Pancreas (tissue), 10 donors: ENCODE measurements around the gene SRRM3. TPM values are rescaled to one million over a fixed set of nuclear protein-coding genes. Genes with fewer than 3 reads are reported as not detected.
A peak's percentile ranks its signal among the peaks of the same experiment; 100 is the strongest.

Source experiments
- ATAC-seq, 4 donors: fragments of 200-7000 bp; cut with Tn5 transposase; one replicate each; pipeline versions ENCODE4 v1.8.0 to v1.9.1; 2020; ENCODE audit warnings: mild to moderate bottlenecking in 4 of 4, moderate library complexity in 4 of 4
- DNase-seq, 6 donors: peaks; one replicate each; pipeline ENCODE4 v3.0.0-alpha.2; 2020
- FAIRE-seq: peaks from 2 replicates; lab custom pipeline; 2012; peaks lifted over from hg19 to GRCh38; lab: Jason Lieb, UNC
- H3K27ac ChIP-seq, 4 donors: fragments of 200-600 bp; sonication (generic); 1 replicate in 3 of 4; 2 replicates in 1 of 4; pipeline versions ENCODE4 v1.5.0 to v1.8.0; 2020
- H3K27me3 ChIP-seq, 4 donors: fragments of 200-600 bp; one replicate each; pipeline ENCODE4 v1.8.0; 2021
- H3K36me3 ChIP-seq, 3 donors: fragments of 200-600 bp; sonication (generic) in 1 of 3; one replicate each; pipeline versions ENCODE4 v1.5.0 to v1.8.0; 2020 to 2021
- H3K4me1 ChIP-seq, 3 donors: fragments of 200-600 bp; one replicate each; pipeline ENCODE4 v1.8.0; 2021
- H3K4me3 ChIP-seq, 4 donors: fragments of 200-600 bp; sonication (generic) in 2 of 4; one replicate each; pipeline versions ENCODE4 v1.5.0 to v1.8.0; 2020 to 2021
- H3K9me3 ChIP-seq, 4 donors: fragments of 200-600 bp; one replicate each; pipeline ENCODE4 v1.8.0; 2021
- WGBS, 2 donors: extraction: QIAGEN DNeasy Blood & Tissue Kit; methylation state at CpG; one replicate each; pipeline ENCODE4 v1.1.7; 2013; 5-methylcytosine and 5-hydroxymethylcytosine counted together
- intact Hi-C, 3 donors: fragments of 100-400 bp; cut with DNase I; formaldehyde crosslinking; loops; one replicate each; pipeline versions ENCODE4 v1.11.1 to v1.14.2; 2022
- polyA plus RNA-seq, 2 donors: library from polyadenylated mRNA; stranded (reverse); fragments of 200-250 nt; gene quantifications; one replicate each; pipeline ENCODE4 v1.2.3, GENCODE V29; 2013
- total RNA-seq, 6 donors: library from RNA; stranded (reverse); fragmentation: NEBNext Ultra II Directional in 4 of 6; extraction: Animal tissue kit (Norgen Biotek cat#: 25700) in 4 of 6; gene quantifications; one replicate each; pipeline versions ENCODE4 v1.2.1 to v1.2.4, GENCODE V29; 2021 to 2023
- TF ChIP-seq, protein P1 (sequence below), 4 donors: fragments of 200-600 bp; sonication (generic) in 3 of 4; IDR thresholded peaks; one replicate each; pipeline versions ENCODE4 v1.5.0 to v1.8.0; 2021; ENCODE audit warnings: antibody characterized with exemption in 4 of 4
- donor health status: healthy with polysubstance abuse.
- donor health status: DM: no; HTN: no; CAD: no; lungs with moderate emphysema.
- donor health status: DM: no; HTN: no; CAD: no.
- donor health status: control.
- donor health status: control.
- donor health status: Bipolar disorder and iron deficiency.
- donor health status: DM: yes; HTN: yes; CAD: no.
- donor health status: DM: no; HTN: no; CAD: no.
- donor health status: DM: no; HTN: no; CAD: no.
- donor health status: DM: yes; HTN: yes; CAD: no.

Gene SRRM3
- total and polyA plus RNA-seq, 8 donors, result 1.2 to 10.4 (median 2.0) TPM

DNA sequence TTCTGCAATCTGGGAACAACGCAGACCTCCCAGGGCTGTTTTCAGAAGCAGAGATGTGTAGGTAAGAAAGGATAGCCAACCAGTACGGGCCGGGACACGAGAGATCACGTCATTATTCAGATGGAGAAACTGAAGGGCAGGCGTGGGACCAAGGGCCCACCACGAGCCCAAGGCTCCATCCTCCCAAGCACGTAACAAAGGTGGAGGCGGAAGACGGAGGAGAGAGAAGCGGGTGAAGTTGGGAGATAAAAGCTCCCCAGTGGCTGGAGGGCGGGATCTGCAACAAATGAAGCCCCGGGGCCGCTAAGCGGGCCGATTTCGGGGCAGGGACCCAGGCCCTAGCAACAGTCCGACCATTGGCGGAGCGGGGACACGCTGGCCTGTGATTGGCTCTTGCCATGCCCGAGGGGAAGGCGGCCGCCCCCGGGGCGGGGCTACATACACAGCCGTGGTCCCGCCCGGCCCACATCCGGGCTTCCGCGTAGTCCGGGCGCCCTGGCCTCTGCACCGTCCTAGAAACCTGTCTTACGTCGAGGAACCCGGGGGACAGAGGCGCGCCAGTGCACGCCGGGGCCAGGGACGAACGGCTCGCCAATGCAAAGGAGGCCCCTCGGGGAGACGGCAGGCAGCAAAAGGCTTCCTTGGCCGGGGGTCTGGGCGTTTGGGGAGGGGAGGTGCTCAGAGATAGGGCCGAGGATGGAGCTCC lies 116.2 kb downstream of the SRRM3 start:
- peak; percentile 89 to 93 (median 90) for ATAC-seq
- Histone ChIP-seq H3K4me1 (peaks cover 5 to 11% (median 7%) of the 10 kb centered on the region in 3 donors), H3K4me3 (peak overlapping the region; percentile 45 to 69 (median 56)), H3K36me3 (no peaks in the 10 kb centered on the region), H3K27me3 (no peaks in the 10 kb centered on the region), H3K27ac (peak overlapping the region; percentile 95 to 98 (median 96)), H3K9me3 (no peaks in the 10 kb centered on the region)
- 1% methylated on average over 42 to 50 of the region's 50 CpGs for WGBS, 2 donors
- intact Hi-C loops, result loop anchor here in 1 of 3 donors (10.0 kb wide), 1 partner anchor 143 kb away; no protein-coding TSS in a partner anchor
- TF ChIP-seq, protein P1, sequence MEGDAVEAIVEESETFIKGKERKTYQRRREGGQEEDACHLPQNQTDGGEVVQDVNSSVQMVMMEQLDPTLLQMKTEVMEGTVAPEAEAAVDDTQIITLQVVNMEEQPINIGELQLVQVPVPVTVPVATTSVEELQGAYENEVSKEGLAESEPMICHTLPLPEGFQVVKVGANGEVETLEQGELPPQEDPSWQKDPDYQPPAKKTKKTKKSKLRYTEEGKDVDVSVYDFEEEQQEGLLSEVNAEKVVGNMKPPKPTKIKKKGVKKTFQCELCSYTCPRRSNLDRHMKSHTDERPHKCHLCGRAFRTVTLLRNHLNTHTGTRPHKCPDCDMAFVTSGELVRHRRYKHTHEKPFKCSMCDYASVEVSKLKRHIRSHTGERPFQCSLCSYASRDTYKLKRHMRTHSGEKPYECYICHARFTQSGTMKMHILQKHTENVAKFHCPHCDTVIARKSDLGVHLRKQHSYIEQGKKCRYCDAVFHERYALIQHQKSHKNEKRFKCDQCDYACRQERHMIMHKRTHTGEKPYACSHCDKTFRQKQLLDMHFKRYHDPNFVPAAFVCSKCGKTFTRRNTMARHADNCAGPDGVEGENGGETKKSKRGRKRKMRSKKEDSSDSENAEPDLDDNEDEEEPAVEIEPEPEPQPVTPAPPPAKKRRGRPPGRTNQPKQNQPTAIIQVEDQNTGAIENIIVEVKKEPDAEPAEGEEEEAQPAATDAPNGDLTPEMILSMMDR (IDR thresholded peaks at IDR 0.05), result no peak
- DNase-seq, result peak; percentile 93 to 98 (median 96)
- no peak for FAIRE-seq

DNA sequence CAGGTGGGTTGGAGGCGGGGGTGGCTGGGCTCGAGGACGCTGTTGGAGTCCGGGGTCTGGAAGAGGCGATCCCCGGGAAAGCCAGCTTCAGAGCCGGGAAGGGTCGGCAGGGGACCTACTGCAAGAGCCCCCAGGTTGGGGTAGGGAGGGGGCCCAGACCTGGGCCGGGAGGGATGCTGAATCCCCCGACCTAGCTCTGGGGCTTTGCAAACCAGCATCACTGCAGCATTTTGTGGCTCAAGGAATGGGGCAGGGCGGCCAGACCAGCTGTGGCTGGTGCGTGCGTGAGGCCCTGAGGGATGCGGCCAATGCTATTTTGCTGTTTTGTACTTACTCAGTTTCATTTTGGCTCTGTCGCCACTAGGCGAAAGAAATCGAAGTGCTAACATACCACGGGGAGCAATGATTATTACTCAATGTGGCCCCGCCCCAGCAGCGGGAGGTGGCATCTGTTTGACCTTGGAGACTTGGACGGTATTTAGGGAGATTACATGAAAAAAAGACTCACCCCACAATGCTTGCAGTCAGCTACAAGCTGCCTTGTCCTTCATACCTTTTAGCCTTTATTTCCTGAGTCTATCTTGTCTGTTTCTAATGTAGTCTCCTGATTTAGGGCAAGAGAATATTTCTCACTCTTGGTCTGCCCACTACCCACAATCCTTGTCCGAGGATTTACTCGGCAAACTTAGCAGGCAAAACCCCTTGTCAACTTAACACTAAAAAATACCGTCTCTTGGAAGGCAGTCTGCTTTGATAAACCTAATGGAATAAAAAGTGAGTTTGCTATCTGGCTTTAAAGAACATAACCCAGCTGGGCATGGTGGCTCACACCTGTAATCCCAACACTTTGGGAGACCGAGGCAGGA lies 117.0 kb downstream of the SRRM3 start:
- 1 to 2% methylated on average over 24 to 25 of the region's 25 CpGs for WGBS, 2 donors
- peak overlapping the region; percentile 95 to 98 (median 96) for H3K27ac ChIP-seq

GRCh38 chr7:76325092-76325491 lies 123.4 kb downstream of the SRRM3 start:
- Histone ChIP-seq H3K4me3 (no peak overlapping the region), H3K27ac (no peak overlapping the region), H3K9me3 (no peaks in the 10 kb centered on the region), H3K36me3 (peaks cover 0 to 13% (median 9%) of the 10 kb centered on the region in 3 donors), H3K4me1 (peaks cover 7 to 18% (median 12%) of the 10 kb centered on the region in 3 donors), H3K27me3 (no peaks in the 10 kb centered on the region)
- ATAC-seq (no peak), DNase-seq (no peak), FAIRE-seq (no peak)
- WGBS, 2 donors, result 96% methylated on average over 11 of the region's 11 CpGs
- intact Hi-C loops, result no loop called here
- TF ChIP-seq, protein P1 (IDR thresholded peaks at IDR 0.05), result no peak

More for the DNA sequence above, 117.0 kb downstream of the SRRM3 start:
- Histone ChIP-seq H3K36me3 (no peaks in the 10 kb centered on the region), H3K4me3 (peak overlapping the region; percentile 45 to 69 (median 56)), H3K27me3 (no peaks in the 10 kb centered on the region), H3K9me3 (no peaks in the 10 kb centered on the region), H3K4me1 (peaks cover 5 to 11% (median 7%) of the 10 kb centered on the region in 3 donors)
- peak; percentile 60 to 72 (median 67) for ATAC-seq
- TF ChIP-seq, protein P1 (IDR thresholded peaks at IDR 0.05), result peak in 3 of 4 donors; percentile 15 to 30 (median 22)
- DNase-seq, result peak in 5 of 6 donors; percentile 82 to 88 (median 85)
- FAIRE-seq, result no peak
- intact Hi-C loops, result loop anchor here in 1 of 3 donors (10.0 kb wide), 1 partner anchor 144 kb away; no protein-coding TSS in a partner anchor

GRCh38 chr7:76325811-76326210 lies 124.1 kb downstream of the SRRM3 start:
- H3K4me3 ChIP-seq, result no peak overlapping the region
- peaks cover 0 to 13% (median 9%) of the 10 kb centered on the region in 3 donors for H3K36me3 ChIP-seq
- H3K27ac ChIP-seq, result peak overlapping the region in 2 of 4 donors; percentile 57 to 67
- no peaks in the 10 kb centered on the region for H3K9me3 ChIP-seq
- intact Hi-C loops, result no loop called here
- no peak for FAIRE-seq
- DNase-seq, result no peak
- H3K27me3 ChIP-seq, result no peaks in the 10 kb centered on the region
- 91% methylated on average over 5 of the region's 5 CpGs for WGBS, 2 donors
- peaks cover 7 to 18% (median 12%) of the 10 kb centered on the region in 3 donors for H3K4me1 ChIP-seq
- TF ChIP-seq, protein P1 (IDR thresholded peaks at IDR 0.05), result no peak
- no peak for ATAC-seq
